Activated CD8-positive, alpha-beta memory T cell treated with anti-CD3 and anti-CD28 coated beads, Interleukin-2, amount 50 U/mL, for 48 hours (primary cell): Measurements from ENCODE around the gene SPEM3.
"Not testable (repeated sequence)": the region's sequence is repeated elsewhere in the genome, so short reads cannot be mapped to it uniquely, and the experiment has no call there.

Experiments
- DNase-seq: peaks from one replicate; pipeline ENCODE4 v3.0.0-alpha.2; 2020

The SPEM3 gene

GRCh38 chr17:7443499-7444485, 15.1 kb downstream of the SPEM3 start:
- DNase-seq = no peak

DNA sequence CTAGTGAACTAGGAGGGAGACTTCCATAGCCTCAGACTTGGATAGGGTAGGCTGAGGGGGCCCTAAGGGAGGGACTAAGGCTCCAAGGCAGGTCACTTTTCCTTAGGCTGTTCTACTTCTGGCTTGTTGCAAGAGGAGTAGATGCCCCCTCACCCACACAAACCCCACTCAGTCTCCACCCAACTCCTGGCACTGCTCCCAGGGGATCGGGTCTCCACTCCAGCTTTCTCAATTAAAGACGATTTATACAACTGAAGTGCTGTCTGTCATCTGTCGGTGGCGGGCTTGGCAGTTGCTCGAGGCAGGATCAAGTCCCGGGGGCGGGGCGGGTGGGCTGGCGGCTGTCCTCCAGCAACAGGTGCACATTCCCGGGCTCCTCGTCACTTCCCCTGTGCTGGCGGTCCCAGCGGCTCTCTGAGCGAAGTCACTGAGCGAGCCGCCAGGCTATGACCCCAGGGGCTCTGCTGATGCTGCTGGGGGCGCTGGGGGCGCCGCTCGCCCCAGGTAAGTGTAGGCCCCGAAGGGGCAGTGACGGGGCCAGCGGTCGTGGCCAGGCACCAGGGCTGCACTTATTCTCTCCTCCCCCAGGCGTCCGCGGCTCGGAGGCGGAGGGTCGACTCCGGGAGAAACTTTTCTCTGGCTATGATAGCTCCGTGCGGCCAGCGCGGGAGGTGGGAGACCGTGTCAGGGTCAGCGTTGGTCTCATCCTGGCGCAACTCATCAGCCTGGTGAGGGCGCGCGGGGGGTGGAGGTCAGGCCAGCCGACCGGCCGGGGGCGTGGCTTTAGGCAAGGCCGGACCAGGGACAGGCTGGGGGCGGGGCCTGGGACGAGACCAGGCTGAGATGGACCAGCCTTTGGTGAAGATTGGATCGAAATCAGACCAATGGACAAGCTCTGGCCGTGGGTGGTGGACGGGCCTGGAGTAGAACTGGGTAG, 16.3 kb downstream of the SPEM3 start, which contains the start of gene CHRNB1:
Gene CHRNB1 (plus strand): TSS at position 380 of the 937 bp plus-strand sequence. CDS start 67 bp downstream, at position 447.
- DNase-seq = peak; percentile 61

GRCh38 chr17:7445619-7445968, 16.9 kb downstream of the SPEM3 start:
- DNase-seq = peak; percentile 63

GRCh38 chr17:7448461-7448860, 19.8 kb downstream of the SPEM3 start:
- no peak for DNase-seq

DNA sequence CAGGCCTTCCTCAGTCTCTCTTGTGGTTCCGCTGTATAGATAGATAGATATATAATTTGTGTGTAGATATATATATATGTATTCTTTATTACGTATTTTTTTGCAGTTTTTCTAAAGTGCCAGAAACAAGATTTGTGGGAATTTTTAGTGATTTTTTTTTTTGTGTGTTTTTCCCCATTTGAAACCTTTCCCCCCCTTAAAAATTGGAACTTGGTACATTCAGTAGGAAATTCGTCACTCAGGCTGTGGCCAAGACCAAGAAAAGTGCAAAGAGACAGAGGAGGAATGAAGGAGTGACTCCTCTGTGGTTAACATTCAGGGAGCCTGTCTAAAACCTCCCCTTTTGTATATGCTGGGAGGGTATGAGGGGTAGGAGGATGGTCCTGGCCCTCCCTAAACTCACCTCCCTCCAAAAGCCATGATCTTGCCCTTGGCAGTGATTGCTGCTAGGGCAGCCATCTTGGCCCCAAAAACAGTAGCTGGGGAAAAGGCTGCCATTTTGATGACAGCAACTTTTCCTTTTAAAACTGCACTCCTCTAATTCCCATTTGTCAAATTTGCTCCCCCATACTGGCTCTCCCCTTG, 31.4 kb downstream of the SPEM3 start:
- no peak for DNase-seq

- no peak for DNase-seq
Observed at GRCh38 chr17:7460850-7461660, 32.4 kb downstream of the SPEM3 start.

GRCh38 chr17:7462474-7463371, 34.1 kb downstream of the SPEM3 start:
- no peak for DNase-seq

GRCh38 chr17:7463372-7463846, 34.8 kb downstream of the SPEM3 start:
- DNase-seq = no peak

DNA sequence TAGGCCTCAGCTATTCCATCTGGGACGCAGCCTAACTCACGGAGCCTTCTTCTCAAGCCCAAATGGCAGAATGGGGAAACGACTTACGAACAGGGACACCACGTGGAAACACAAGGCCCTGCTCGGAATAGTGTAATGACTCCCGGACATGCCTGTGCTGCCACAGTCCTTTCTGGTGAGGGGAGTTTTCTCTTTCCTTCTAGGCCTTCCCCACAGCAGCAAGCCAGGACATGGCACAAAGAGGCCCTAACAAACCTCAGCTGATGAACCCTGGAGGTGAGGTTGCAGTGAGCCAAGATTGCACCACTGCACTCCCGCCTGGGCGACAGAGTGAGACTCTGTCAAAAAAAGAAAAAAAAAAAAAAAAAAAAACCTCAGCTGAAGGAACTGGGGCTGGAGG, 35.4 kb downstream of the SPEM3 start:
- DNase-seq = no peak

DNA sequence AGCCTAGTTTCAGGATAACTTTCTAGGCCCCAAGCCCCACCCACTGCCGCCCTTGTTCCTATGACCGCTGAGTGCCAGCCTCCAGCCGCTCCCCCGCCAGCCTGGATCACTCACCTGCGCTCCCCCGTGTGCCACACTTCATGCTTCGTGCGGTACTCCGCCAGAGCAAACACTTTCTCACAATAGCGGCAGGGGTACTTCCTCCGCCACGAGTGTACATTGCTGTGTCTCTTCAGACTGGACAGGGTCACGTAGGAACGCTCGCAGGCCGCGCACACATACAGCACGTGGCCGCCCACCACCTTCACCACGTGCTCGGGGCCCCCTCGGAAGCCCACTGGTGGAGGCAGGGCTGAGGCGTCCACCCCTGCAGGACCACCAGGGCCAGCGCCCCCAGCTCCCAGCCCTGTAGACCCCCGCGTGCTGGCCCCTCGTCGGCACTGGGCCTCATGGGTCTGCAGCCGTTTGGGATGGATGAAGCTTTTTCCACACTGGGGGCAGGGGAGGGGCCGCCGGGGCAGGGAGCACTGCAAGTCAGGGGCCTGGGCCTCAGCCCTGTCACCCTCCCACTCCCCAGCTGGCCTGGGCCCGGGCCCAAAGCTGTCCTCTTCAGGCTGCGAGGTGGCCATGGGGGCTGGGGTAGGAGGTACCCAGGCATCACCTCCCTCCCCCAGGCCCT, 37.1 kb downstream of the SPEM3 start:
- DNase-seq = no peak

- DNase-seq = no peak
Observed at GRCh38 chr17:7466318-7466638, 37.6 kb downstream of the SPEM3 start.

GRCh38 chr17:7466639-7467341, 38.1 kb downstream of the SPEM3 start:
- no peak for DNase-seq

DNA sequence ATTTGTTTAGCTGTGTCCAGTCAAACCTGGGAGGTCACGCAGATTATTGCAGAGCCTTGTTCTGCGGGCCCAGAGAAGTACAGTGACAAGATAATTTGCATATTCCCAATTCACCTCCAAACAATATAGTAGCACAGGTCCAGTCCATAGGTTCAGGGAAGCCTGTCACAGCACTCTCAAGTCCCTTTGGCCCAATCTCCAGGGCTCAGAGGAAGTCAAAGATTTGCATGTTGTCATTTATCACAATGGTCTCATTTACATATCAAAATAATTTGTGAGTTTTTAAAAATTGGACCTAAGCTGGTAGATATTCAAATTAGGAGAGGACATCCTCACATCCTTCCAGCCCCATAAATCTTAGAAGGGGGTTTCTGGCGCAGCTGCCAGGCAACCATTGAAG, 38.8 kb downstream of the SPEM3 start:
- no peak for DNase-seq

GRCh38 chr17:7468290-7468689, 39.6 kb downstream of the SPEM3 start:
- no peak for DNase-seq

- no peak for DNase-seq
Observed at GRCh38 chr17:7468804-7469389, 40.2 kb downstream of the SPEM3 start.

DNA sequence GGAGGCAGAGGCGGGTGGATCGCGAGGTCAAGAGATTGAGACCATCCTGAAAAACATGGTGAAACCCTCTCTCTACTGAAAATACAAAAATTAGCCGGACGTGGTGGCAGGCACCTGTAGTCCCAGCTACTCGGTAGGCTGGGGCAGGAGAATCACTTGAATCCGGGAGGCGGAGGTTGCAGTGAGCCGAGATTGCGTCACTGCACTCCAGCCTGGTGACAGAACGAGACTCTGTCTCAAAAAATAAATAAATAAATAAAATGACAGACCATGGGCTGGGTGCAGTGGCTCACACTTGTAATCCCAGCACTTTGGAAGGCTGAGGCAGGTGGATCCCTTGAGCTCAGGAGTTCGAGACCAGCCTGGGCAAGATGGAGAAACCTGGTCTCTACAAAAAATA, 41.2 kb downstream of the SPEM3 start:
- not testable (repeated sequence) for DNase-seq

DNA sequence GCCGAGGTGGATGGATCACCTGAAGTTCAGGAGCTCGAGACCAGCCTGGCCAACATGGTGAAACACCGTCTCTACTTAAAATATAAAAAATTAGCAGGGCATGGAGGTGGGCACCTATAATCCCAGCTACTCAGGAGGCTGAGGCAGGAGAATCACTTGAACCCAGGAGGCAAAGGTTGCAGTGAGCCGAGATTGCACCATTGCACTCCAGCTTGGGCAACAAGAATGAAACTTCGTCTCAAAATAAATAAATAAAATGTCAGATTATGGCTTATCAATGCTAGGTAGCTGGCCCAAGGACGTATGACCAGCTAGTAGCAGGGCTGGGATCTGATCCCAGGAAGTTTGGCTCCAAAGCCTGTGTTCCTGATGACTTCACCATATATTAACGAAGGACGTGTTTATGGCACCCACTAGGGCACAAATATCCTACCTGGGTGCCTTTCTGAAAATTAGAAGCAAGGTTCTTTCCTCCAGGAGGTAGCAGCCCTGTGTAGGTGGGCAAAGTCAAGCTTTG, 41.9 kb downstream of the SPEM3 start:
- DNase-seq = not testable (repeated sequence)

GRCh38 chr17:7471729-7472128, 43.1 kb downstream of the SPEM3 start:
- no peak for DNase-seq

DNA sequence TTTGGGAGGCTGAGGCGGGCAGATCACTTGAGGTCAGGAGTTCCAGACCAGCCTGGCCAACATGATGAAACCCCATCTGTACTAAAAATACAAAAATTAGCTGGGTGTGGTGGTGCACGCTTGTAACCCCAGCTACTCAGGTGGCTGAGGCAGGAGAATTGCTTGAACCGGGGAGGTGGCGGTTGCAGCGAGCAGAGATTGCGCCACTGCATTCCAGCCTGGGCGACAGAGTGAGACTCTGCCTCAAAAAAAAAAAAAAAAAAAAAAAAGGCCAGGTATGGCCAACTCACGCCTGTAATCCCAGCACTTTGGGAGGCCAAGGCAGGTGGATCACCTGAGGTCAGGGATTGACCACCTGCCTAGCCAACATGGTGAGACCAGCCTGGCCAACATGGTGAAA, 46.1 kb downstream of the SPEM3 start:
- DNase-seq = not testable (repeated sequence)
